ENCODE data around the gene SNTB2.

DNA sequence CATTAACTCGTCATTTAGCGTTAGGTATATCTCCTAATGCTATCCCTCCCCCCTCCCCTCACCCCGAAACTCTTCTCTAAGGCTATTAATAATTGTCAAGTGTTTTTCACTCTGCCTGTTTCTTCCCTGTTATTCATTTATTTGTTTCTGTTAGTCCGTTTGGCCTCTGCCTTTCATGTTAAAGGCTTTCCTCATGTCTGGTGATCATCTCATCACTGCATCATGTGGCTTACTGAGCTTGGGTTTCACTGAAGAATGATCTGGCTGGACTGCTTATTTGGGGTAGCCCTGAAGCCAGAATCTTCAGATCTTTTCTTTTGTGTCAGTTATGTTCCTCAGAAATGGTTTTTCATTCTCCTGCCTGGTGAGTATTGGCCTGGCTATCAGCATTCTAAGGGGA, 45.0 kb upstream of the SNTB2 start:
- TF ChIP-seq, protein P1, sequence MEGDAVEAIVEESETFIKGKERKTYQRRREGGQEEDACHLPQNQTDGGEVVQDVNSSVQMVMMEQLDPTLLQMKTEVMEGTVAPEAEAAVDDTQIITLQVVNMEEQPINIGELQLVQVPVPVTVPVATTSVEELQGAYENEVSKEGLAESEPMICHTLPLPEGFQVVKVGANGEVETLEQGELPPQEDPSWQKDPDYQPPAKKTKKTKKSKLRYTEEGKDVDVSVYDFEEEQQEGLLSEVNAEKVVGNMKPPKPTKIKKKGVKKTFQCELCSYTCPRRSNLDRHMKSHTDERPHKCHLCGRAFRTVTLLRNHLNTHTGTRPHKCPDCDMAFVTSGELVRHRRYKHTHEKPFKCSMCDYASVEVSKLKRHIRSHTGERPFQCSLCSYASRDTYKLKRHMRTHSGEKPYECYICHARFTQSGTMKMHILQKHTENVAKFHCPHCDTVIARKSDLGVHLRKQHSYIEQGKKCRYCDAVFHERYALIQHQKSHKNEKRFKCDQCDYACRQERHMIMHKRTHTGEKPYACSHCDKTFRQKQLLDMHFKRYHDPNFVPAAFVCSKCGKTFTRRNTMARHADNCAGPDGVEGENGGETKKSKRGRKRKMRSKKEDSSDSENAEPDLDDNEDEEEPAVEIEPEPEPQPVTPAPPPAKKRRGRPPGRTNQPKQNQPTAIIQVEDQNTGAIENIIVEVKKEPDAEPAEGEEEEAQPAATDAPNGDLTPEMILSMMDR (IDR thresholded peaks at IDR 0.05), result no peak
- no peak for TF ChIP-seq EZH2 (IDR thresholded peaks at IDR 0.05)
